Bronchial smooth muscle cell (primary cell): Measurements from ENCODE around the gene ADD1. TPM values are rescaled to one million over a fixed set of nuclear protein-coding genes. Genes with fewer than 3 reads are reported as not detected.

Experiments
- total RNA-seq: library from RNA; depleted of rRNA; stranded (reverse); fragments of >200 nt; gene quantifications from 2 replicates; pipeline ENCODE4 v1.2.1, GENCODE V29; 2014

The ADD1 gene
- 146 and 183 TPM in 2 replicates for total RNA-seq

GRCh38 chr4:2843263-2843940, at the start of gene ADD1:
TSS of gene ADD1 (plus strand) at chr4:2843844. CDS start at chr4:2875916, 32,072 bp downstream.

GRCh38 chr4:2963175-2963965, 119.7 kb downstream of the ADD1 start, which contains the start of the genes GRK4 and NOP14:
TSS of gene GRK4 (plus strand) at chr4:2963571. CDS start at chr4:2964071, 500 bp downstream.
TSS of gene NOP14 (minus strand) at chr4:2963406. CDS start at chr4:2963319, 87 bp downstream.

Other genes with a start within 250 kb of the ADD1 start
- gene TNIP2, start 87.5 kb upstream of the ADD1 start, total RNA-seq = 45.2 and 49.6 TPM in 2 replicates
- gene SH3BP2, start 50.8 kb upstream of the ADD1 start, total RNA-seq = 9.0 and 14.7 TPM in 2 replicates
- 13.2 and 17.8 TPM in 2 replicates for gene NOP14, start 119.6 kb downstream of the ADD1 start, total RNA-seq
- 6.4 and 6.8 TPM in 2 replicates for gene GRK4, start 119.7 kb downstream of the ADD1 start, total RNA-seq
- gene HTT-AS, start 230.7 kb downstream of the ADD1 start, total RNA-seq = not detected in 2 replicates
- 29.8 and 29.9 TPM in 2 replicates for gene HTT, start 230.8 kb downstream of the ADD1 start, total RNA-seq